Spinal cord (tissue), 10 donors: ENCODE measurements around the gene NLRP7. TPM values are rescaled to one million over a fixed set of nuclear protein-coding genes. Genes with fewer than 3 reads are reported as not detected.
A peak's percentile ranks its signal among the peaks of the same experiment; 100 is the strongest.
"Not testable (repeated sequence)": the region's sequence is repeated elsewhere in the genome, so short reads cannot be mapped to it uniquely, and the experiment has no call there.

Experiments
- DNase-seq, 6 donors: peaks; one replicate each; pipeline versions ENCODE4 v3.0.0 to v3.0.0-alpha.2; 2013 to 2015; ENCODE audit warnings: low spot score in 6 of 6, low read depth in 4 of 6
- H3K27ac ChIP-seq: one replicate; pipeline ENCODE4 v1.5.1; 2013; ENCODE audit warnings: low read depth, low read length, control low read depth
- H3K27me3 ChIP-seq: one replicate; pipeline ENCODE4 v1.6.1; 2013; ENCODE audit warnings: low read length; ENCODE audit not compliant: control insufficient read depth, insufficient read depth
- H3K36me3 ChIP-seq: one replicate; pipeline ENCODE4 v1.6.1; 2013; ENCODE audit warnings: low read length; ENCODE audit not compliant: control insufficient read depth, insufficient read depth
- H3K4me1 ChIP-seq: one replicate; pipeline ENCODE4 v1.6.1; 2013; ENCODE audit warnings: low read length; ENCODE audit not compliant: control insufficient read depth, insufficient read depth
- H3K4me3 ChIP-seq: one replicate; pipeline ENCODE4 v1.5.1; 2013; ENCODE audit warnings: low read depth, low read length, control low read depth
- H3K9me3 ChIP-seq: one replicate; pipeline ENCODE4 v1.6.1; 2013; ENCODE audit warnings: low read length; ENCODE audit not compliant: control insufficient read depth, insufficient read depth
- WGBS: methylation state at CpG from one replicate; pipeline ENCODE4 v1.1.5; 2013; ENCODE audit warnings: missing lambda C conversion rate; ENCODE audit not compliant: insufficient coverage; 5-methylcytosine and 5-hydroxymethylcytosine counted together
- polyA plus RNA-seq, 2 donors: library from polyadenylated mRNA; unstranded; fragments of 120-200 nt; gene quantifications; one replicate each; pipeline ENCODE4 v1.2.1, GENCODE V29; 2013; ENCODE audit not compliant: insufficient read length in 2 of 2
- total RNA-seq, 2 donors: library from RNA; depleted of rRNA in 1 of 2; stranded (reverse); fragments of 120-200 nt in 1 of 2; fragments of >200 nt in 1 of 2; gene quantifications; one replicate each; pipeline versions ENCODE4 v1.2.3 to v1.2.4, GENCODE V29; 2013 to 2014
- donor health status: healthy.

NLRP7 gene
- total and polyA plus RNA-seq, 4 donors, result not detected

GRCh38 chr19:54923276-54923675, 24.1 kb downstream of the NLRP7 start:
- H3K9me3 ChIP-seq, result no peaks in the 10 kb centered on the region
- no peaks in the 10 kb centered on the region for H3K27me3 ChIP-seq
- H3K4me1 ChIP-seq, result peaks cover 2% of the 10 kb centered on the region
- no peak overlapping the region for H3K4me3 ChIP-seq
- H3K36me3 ChIP-seq, result no peaks in the 10 kb centered on the region
- no peak for DNase-seq
- no peak overlapping the region for H3K27ac ChIP-seq
- 68% methylated on average over 5 of the region's 9 CpGs for WGBS

- Histone ChIP-seq H3K27me3 (no peaks in the 10 kb centered on the region), H3K27ac (no peak overlapping the region), H3K36me3 (no peaks in the 10 kb centered on the region), H3K4me3 (no peak overlapping the region), H3K4me1 (peaks cover 2% of the 10 kb centered on the region), H3K9me3 (no peaks in the 10 kb centered on the region)
- 80% methylated on average over 7 of the region's 7 CpGs for WGBS
- DNase-seq, result no peak
These were observed 26.2 kb downstream of the NLRP7 start for GRCh38 chr19:54921082-54921481.

- not testable (repeated sequence) for H3K4me3 ChIP-seq, H3K27me3 ChIP-seq, H3K36me3 ChIP-seq, H3K9me3 ChIP-seq, H3K4me1 ChIP-seq, H3K27ac ChIP-seq
- 80% methylated on average over 10 of the region's 24 CpGs for WGBS
- DNase-seq, result peak in 1 of 6 donors; percentile 26
These were observed 27.4 kb downstream of the NLRP7 start for GRCh38 chr19:54919646-54920563.

GRCh38 chr19:54918499-54918898, 28.8 kb downstream of the NLRP7 start:
- Histone ChIP-seq H3K4me1 (peaks cover 2% of the 10 kb centered on the region), H3K4me3 (no peak overlapping the region), H3K27ac (no peak overlapping the region), H3K27me3 (no peaks in the 10 kb centered on the region), H3K36me3 (no peaks in the 10 kb centered on the region), H3K9me3 (no peaks in the 10 kb centered on the region)
- 86% methylated on average over 8 of the region's 9 CpGs for WGBS
- DNase-seq, result no peak

- no peak for DNase-seq
- WGBS, result 80% methylated on average over 11 of the region's 11 CpGs
- H3K27ac ChIP-seq, result no peak overlapping the region
- H3K36me3 ChIP-seq, result no peaks in the 10 kb centered on the region
- H3K9me3 ChIP-seq, result no peaks in the 10 kb centered on the region
- no peaks in the 10 kb centered on the region for H3K27me3 ChIP-seq
- no peak overlapping the region for H3K4me3 ChIP-seq
- no peaks in the 10 kb centered on the region for H3K4me1 ChIP-seq
These were observed 30.5 kb downstream of the NLRP7 start for GRCh38 chr19:54916822-54917221.

- H3K27me3 ChIP-seq, result not testable (repeated sequence)
These were observed 39.4 kb downstream of the NLRP7 start for GRCh38 chr19:54907899-54908298.

GRCh38 chr19:54906819-54907218, 40.5 kb downstream of the NLRP7 start:
- 100% methylated on average over 1 of the region's 7 CpGs for WGBS
- Histone ChIP-seq H3K36me3 (no peaks in the 10 kb centered on the region), H3K4me3 (no peak overlapping the region), H3K9me3 (no peaks in the 10 kb centered on the region), H3K4me1 (no peaks in the 10 kb centered on the region), H3K27ac (no peak overlapping the region), H3K27me3 (no peaks in the 10 kb centered on the region)
- DNase-seq, result no peak

More at GRCh38 chr19:54907899-54908298, 39.4 kb downstream of the NLRP7 start:
- H3K4me3 ChIP-seq, H3K4me1 ChIP-seq, H3K27ac ChIP-seq, H3K36me3 ChIP-seq, DNase-seq, H3K9me3 ChIP-seq: not testable (repeated sequence)
- no CpG with 5 or more reads among the region's 5 CpGs for WGBS

- H3K27ac ChIP-seq, result no peak within 1 kb of the TSS
These were observed 41.4 kb downstream of the NLRP7 start, which contains the start of gene NCR1 for GRCh38 chr19:54905803-54906511. Gene NCR1, plus strand, starts transcription at chr19:54906148. Its CDS starts 40 bp downstream, at chr19:54906188.

GRCh38 chr19:54905421-54905802, 41.9 kb downstream of the NLRP7 start:
- Histone ChIP-seq H3K27me3 (no peaks in the 10 kb centered on the region), H3K36me3 (no peaks in the 10 kb centered on the region), H3K4me3 (no peak overlapping the region), H3K9me3 (no peaks in the 10 kb centered on the region), H3K27ac (no peak overlapping the region), H3K4me1 (no peaks in the 10 kb centered on the region)
- DNase-seq, result no peak
- WGBS, result 42% methylated on average over 2 of the region's 5 CpGs

More at GRCh38 chr19:54905803-54906511, 41.4 kb downstream of the NLRP7 start, which contains the start of gene NCR1:
- Histone ChIP-seq H3K4me3 (no peak within 1 kb of the TSS), H3K27me3 (no peaks in the 10 kb centered on the region), H3K4me1 (no peaks in the 10 kb centered on the region), H3K36me3 (no peaks in the 10 kb centered on the region), H3K9me3 (no peaks in the 10 kb centered on the region)
- no peak for DNase-seq
- WGBS, result 45% methylated on average over 21 of the region's 22 CpGs
